IPS-15b (cell line): ENCODE data around the gene RPH3AL.
"Not testable (repeated sequence)": the region's sequence is repeated elsewhere in the genome, so short reads cannot be mapped to it uniquely, and the experiment has no call there.

Experiments
- H3K27me3 ChIP-seq: one replicate; pipeline ENCODE4 v1.6.1; 2013; ENCODE audit warnings: low read length; ENCODE audit not compliant: control insufficient read depth, insufficient read depth
- H3K36me3 ChIP-seq: one replicate; pipeline ENCODE4 v1.6.1; 2013; ENCODE audit warnings: low read length; ENCODE audit not compliant: control insufficient read depth, insufficient read depth
- H3K4me1 ChIP-seq: one replicate; pipeline ENCODE4 v1.6.1; 2013; ENCODE audit warnings: mild to moderate bottlenecking, low read length; ENCODE audit not compliant: control insufficient read depth, insufficient read depth
- H3K4me3 ChIP-seq: one replicate; pipeline ENCODE4 v1.5.1; 2013; ENCODE audit warnings: low read depth, low read length
- H3K9ac ChIP-seq: one replicate; pipeline ENCODE4 v1.6.1; 2013; ENCODE audit warnings: low read depth, mild to moderate bottlenecking, low read length
- H3K9me3 ChIP-seq: one replicate; pipeline ENCODE4 v1.6.1; 2013; ENCODE audit warnings: mild to moderate bottlenecking, low read length; ENCODE audit not compliant: control insufficient read depth, insufficient read depth

Gene RPH3AL

GRCh38 chr17:373613-374230 lies 21.1 kb upstream of the RPH3AL start:
- Histone ChIP-seq H3K9me3 (no peaks in the 10 kb centered on the region), H3K27me3 (no peaks in the 10 kb centered on the region), H3K4me1 (no peaks in the 10 kb centered on the region), H3K9ac (no peak overlapping the region), H3K4me3 (no peak overlapping the region), H3K36me3 (no peaks in the 10 kb centered on the region)

GRCh38 chr17:372157-373152 lies 19.8 kb upstream of the RPH3AL start:
- no peak overlapping the region for H3K9ac ChIP-seq
- no peaks in the 10 kb centered on the region for H3K27me3 ChIP-seq
- H3K36me3 ChIP-seq: no peaks in the 10 kb centered on the region
- H3K4me3 ChIP-seq: no peak overlapping the region
- H3K9me3 ChIP-seq: no peaks in the 10 kb centered on the region
- no peaks in the 10 kb centered on the region for H3K4me1 ChIP-seq

DNA sequence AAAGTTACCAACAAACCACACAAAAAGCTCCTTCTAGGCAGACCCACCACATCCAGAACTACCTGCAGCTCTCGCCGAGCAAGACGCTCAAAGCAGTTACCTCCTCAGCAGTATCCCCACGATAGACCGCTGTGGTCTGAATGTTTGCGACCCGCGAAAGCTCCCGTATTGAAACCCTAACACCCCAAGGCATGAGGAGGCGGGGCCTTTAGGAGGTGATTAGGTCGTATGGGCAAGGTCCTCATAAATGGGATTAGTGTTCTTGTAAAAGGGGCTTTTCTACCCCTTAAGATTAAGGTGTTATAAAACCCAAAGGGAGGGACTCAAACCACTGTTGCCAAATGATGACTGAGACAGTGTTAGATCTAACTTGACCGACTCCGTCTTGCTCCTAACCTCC lies 19.0 kb upstream of the RPH3AL start:
- Histone ChIP-seq H3K9ac (no peak overlapping the region), H3K27me3 (no peaks in the 10 kb centered on the region), H3K4me1 (no peaks in the 10 kb centered on the region), H3K36me3 (no peaks in the 10 kb centered on the region), H3K9me3 (no peaks in the 10 kb centered on the region), H3K4me3 (no peak overlapping the region)

- not testable (repeated sequence) for H3K4me1 ChIP-seq, H3K9ac ChIP-seq, H3K9me3 ChIP-seq, H3K36me3 ChIP-seq, H3K27me3 ChIP-seq, H3K4me3 ChIP-seq
Measured at GRCh38 chr17:367656-368055, 15.0 kb upstream of the RPH3AL start.

GRCh38 chr17:366657-367615 lies 14.3 kb upstream of the RPH3AL start:
- not testable (repeated sequence) for H3K9me3 ChIP-seq, H3K36me3 ChIP-seq, H3K4me1 ChIP-seq, H3K4me3 ChIP-seq, H3K27me3 ChIP-seq, H3K9ac ChIP-seq

GRCh38 chr17:364766-365165 lies 12.2 kb upstream of the RPH3AL start:
- H3K9me3 ChIP-seq: no peaks in the 10 kb centered on the region
- no peaks in the 10 kb centered on the region for H3K27me3 ChIP-seq
- no peaks in the 10 kb centered on the region for H3K4me1 ChIP-seq
- no peak overlapping the region for H3K9ac ChIP-seq
- H3K36me3 ChIP-seq: no peaks in the 10 kb centered on the region
- H3K4me3 ChIP-seq: no peak overlapping the region

DNA sequence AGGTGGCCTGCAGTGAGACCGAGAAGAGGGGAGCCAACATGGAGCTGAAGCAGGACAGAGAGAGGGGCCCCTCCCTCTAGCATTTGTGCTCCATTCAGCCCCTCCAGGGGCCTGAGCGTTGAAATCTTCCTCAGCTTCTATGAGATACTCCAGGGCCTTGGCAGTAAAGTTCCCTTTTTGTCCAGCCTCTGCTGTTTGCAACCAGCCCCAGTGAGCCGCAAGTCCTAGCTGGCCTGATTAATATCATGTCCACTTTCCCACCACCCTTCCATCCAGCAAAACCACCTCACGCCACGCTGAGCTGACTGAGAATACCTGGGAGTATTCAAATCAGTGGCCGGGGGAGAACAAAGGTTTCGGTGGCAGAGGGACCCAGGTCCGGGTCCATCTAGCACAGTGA lies 11.7 kb upstream of the RPH3AL start:
- Histone ChIP-seq H3K9ac (no peak overlapping the region), H3K4me1 (no peaks in the 10 kb centered on the region), H3K4me3 (no peak overlapping the region), H3K36me3 (no peaks in the 10 kb centered on the region), H3K9me3 (no peaks in the 10 kb centered on the region), H3K27me3 (no peaks in the 10 kb centered on the region)

- H3K4me1 ChIP-seq: no peaks in the 10 kb centered on the region
Measured at GRCh38 chr17:362721-363120, 10.1 kb upstream of the RPH3AL start.

DNA sequence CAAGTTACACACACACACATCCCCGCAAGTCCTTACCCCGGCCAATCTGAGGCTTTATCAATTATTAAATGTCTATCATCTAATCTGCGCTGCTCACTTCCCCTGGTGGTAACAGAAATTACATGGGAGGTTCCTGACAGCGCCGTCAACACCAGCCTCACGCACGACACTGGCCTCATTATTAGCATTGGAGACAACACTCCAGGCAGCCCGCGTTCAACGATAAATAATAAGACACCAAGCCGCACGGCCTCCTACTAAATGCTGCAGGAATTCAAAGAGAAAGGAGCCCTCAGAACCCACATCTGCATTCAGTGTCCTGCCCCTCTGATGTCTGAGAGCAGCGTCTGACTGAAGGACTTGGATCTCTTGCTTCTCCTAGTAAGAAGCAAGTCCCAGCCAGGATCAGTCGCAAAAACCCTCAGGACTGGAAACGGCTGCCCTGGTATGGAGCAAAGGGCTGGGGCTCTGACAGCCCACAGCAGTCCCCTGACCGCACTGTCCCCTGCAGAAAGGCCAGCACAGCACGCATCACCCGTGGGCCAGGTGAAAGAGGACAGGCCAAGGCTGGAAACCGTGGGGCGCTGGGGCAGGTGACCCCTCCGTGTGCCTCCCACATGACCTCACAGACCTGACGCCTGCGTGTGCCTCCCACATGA lies 7.6 kb upstream of the RPH3AL start:
- no peaks in the 10 kb centered on the region for H3K4me1 ChIP-seq
- H3K9me3 ChIP-seq: no peaks in the 10 kb centered on the region
- no peaks in the 10 kb centered on the region for H3K27me3 ChIP-seq
- H3K9ac ChIP-seq: no peak overlapping the region
- no peaks in the 10 kb centered on the region for H3K36me3 ChIP-seq
- H3K4me3 ChIP-seq: no peak overlapping the region

More at GRCh38 chr17:362721-363120, 10.1 kb upstream of the RPH3AL start:
- H3K4me3 ChIP-seq: no peak overlapping the region
- H3K9ac ChIP-seq: no peak overlapping the region
- H3K9me3 ChIP-seq: no peaks in the 10 kb centered on the region
- H3K36me3 ChIP-seq: no peaks in the 10 kb centered on the region
- H3K27me3 ChIP-seq: no peaks in the 10 kb centered on the region

DNA sequence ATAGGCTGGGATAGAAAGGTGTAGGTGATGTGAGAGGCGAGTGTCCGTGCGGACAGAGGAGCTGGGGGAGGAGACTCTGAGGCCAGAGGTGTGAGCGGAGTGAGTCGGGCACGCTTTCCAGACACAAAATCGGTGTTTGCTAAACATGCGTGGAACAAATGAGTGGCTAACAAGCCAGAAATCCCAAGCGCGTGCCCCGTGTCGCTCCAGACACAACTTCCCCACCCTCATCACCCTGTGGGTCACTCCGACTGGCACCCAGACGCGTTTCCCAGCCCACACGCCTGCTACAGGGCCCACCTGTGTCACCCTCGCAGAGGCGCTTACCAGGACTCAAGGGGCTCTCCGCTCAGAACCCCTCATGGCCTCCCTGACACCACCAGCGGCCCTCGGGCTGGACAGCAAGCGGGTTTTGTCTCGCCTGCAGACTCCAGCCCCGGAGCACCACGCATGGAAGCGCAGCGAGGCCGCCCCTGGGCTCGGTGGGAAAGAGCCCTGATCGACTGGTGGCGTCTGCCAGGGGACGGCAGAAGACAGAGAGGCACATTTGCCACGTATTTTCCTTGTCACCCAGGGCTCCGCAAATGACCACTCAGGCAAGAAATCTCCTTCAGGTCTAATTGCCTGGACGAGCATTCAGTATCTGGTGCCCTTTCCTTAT lies 6.0 kb upstream of the RPH3AL start:
- H3K4me3 ChIP-seq: no peak overlapping the region
- no peak overlapping the region for H3K9ac ChIP-seq
- no peaks in the 10 kb centered on the region for H3K9me3 ChIP-seq
- no peaks in the 10 kb centered on the region for H3K4me1 ChIP-seq
- H3K27me3 ChIP-seq: no peaks in the 10 kb centered on the region
- no peaks in the 10 kb centered on the region for H3K36me3 ChIP-seq

GRCh38 chr17:357644-358043 lies 5.0 kb upstream of the RPH3AL start:
- H3K4me1 ChIP-seq: no peaks in the 10 kb centered on the region
- no peaks in the 10 kb centered on the region for H3K27me3 ChIP-seq
- no peak overlapping the region for H3K4me3 ChIP-seq
- no peak overlapping the region for H3K9ac ChIP-seq
- no peaks in the 10 kb centered on the region for H3K9me3 ChIP-seq
- H3K36me3 ChIP-seq: no peaks in the 10 kb centered on the region
